ENCODE results near the gene GPR45. TPM values are rescaled to one million over a fixed set of nuclear protein-coding genes. Genes with fewer than 3 reads are reported as not detected.

GPR45 gene
- total and polyA plus RNA-seq, 2 donors (not counting 3 experiments of a cell fraction or from before 2014, with no cell fraction given) = not detected

DNA sequence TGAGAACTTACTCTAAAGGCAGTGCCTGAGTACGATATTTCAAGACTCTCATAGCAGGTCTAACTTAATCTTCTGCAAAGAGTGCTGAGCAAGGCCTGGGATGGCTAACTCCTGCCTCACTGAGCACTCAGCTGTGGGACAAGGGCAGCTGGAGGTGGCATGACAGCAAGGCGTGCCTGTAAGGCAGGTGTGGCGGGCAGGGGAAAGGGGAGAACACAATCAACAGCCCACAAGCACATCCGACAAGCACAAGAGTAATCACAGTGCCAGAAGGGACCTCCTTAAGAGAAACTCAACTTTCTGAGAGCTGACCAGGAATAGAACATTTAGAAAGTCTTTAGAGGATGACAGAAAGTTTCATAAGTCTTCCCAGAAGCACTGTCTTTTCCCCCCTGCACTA, 42.0 kb downstream of the GPR45 start:
- H3K9me3 ChIP-seq (replicated peaks; ENCODE audit: control insufficient read depth, insufficient read depth, low read length) = no peaks in the 10 kb centered on the region
- FAIRE-seq (no peak), DNase-seq (ENCODE audit: low read depth, low spot score) (no peak)
- H3K27ac ChIP-seq (ENCODE audit: insufficient read depth, low read depth, low read length) = no peak overlapping the region
- peaks cover 10 to 39% of the 10 kb centered on the region in 2 experiments for H3K36me3 ChIP-seq (ENCODE audit: control insufficient read depth in 2 of 2, extremely low read depth in 1 of 2, insufficient read depth in 2 of 2, low read length in 2 of 2)
- no peak overlapping the region for H3K4me2 ChIP-seq (ENCODE audit: insufficient read depth, low read length)
- no peaks in the 10 kb centered on the region for H4K20me1 ChIP-seq (replicated peaks; ENCODE audit: control insufficient read depth, extremely low read depth, insufficient read depth, low read length)
- H2AFZ ChIP-seq (ENCODE audit: low read depth, low read length) = no peak overlapping the region
- no peaks in the 10 kb centered on the region for H3K9me1 ChIP-seq (replicated peaks; ENCODE audit: control insufficient read depth, extremely low read depth, insufficient read depth, low read length)
- intact Hi-C loops (cut with micrococcal nuclease) = no loop called here
- no TSS peak for BruUV-seq (replicated peaks)
- POLR2A ChIA-PET = no interaction called here
- peaks cover 5% of the 10 kb centered on the region for H3K79me2 ChIP-seq (ENCODE audit: control insufficient read depth, insufficient read depth, low read length)
- H3K27me3 ChIP-seq (ENCODE audit: control insufficient read depth in 2 of 2, insufficient read depth in 2 of 2, low read length in 2 of 2) = no peaks in the 10 kb centered on the region
- dilution Hi-C loops (cut with MboI; ENCODE audit: extremely low pct_ligation_motif_present, low sequenced_read_pairs) = no loop called here
- CTCF ChIA-PET = no interaction called here
- TF ChIP-seq JUN (IDR thresholded peaks at IDR 0.05; ENCODE audit: borderline replicate concordance, insufficient read depth, insufficient read length, low read depth) = no peak
- TF ChIP-seq MAX (IDR thresholded peaks at IDR 0.05; ENCODE audit: insufficient read depth, insufficient read length) = no peak
- no peak for TF ChIP-seq EZH2 (IDR thresholded peaks at IDR 0.05; ENCODE audit: borderline replicate concordance, low read depth, low read length, severe bottlenecking)
- no peak for TF ChIP-seq POLR2AphosphoS5 (IDR thresholded peaks at IDR 0.05; ENCODE audit: insufficient read depth, low read depth, low read length)
- TF ChIP-seq FOS (IDR thresholded peaks at IDR 0.05; ENCODE audit: borderline replicate concordance, insufficient read depth, low read length) = no peak
- no peak for TF ChIP-seq GATA2 (IDR thresholded peaks at IDR 0.05; ENCODE audit: insufficient read depth, insufficient read length, low read depth, low read length)
- TF ChIP-seq MYC (IDR thresholded peaks at IDR 0.05; ENCODE audit: low read depth, low read length) = no peak
- no peak for TF ChIP-seq CTCF (IDR thresholded peaks at IDR 0.05; ENCODE audit: extremely low read depth in 1 of 2, insufficient read depth in 1 of 2, low read depth in 1 of 2, low read length in 2 of 2)
- no peak for TF ChIP-seq POLR2A (IDR thresholded peaks at IDR 0.05; ENCODE audit: low read depth, low read length)
- no peaks in the 10 kb centered on the region for H3K4me1 ChIP-seq (ENCODE audit: control insufficient read depth, extremely low read depth, insufficient read depth, low read length)
- H3K4me3 ChIP-seq (replicated peaks in 1 of 3; ENCODE audit: insufficient read depth in 1 of 3, low read depth in 1 of 3, low read length in 3 of 3) = no peak overlapping the region
- no peak overlapping the region for H3K9ac ChIP-seq (replicated peaks; ENCODE audit: extremely low read depth, insufficient read depth, low read length)

Data from endothelial cell of umbilical vein (primary cell).